ENCODE data around the gene ADGRV1. TPM values are rescaled to one million over a fixed set of nuclear protein-coding genes. Genes with fewer than 3 reads are reported as not detected.

ADGRV1 gene
- total and polyA plus RNA-seq, 2 donors (not counting 3 experiments of a cell fraction or from before 2014, with no cell fraction given) = 0.11 to 0.55 TPM

DNA sequence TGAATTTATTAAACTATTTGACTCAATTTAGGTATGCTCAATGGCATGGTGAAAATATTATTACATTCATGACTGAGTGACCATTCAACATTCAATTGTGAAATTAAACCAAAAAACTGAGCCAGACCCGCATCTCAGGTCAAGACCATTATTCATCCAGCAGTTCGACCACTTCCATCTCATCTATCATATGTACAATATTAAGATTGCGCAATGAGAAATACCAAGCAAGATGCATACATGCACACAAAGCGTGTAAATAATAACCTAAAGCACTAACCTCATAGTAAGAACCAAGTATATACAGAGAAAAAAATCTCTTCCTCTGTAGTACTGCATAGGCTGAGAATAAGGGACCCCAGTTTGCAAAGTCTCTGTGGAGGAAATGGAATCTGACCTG lies 310.2 kb downstream of the ADGRV1 start:
- H2AFZ ChIP-seq (ENCODE audit: low read depth, low read length) = no peak overlapping the region
- no peak overlapping the region for H3K27ac ChIP-seq (ENCODE audit: insufficient read depth, low read depth, low read length)
- no peaks in the 10 kb centered on the region for H3K36me3 ChIP-seq (ENCODE audit: control insufficient read depth in 2 of 2, extremely low read depth in 1 of 2, insufficient read depth in 2 of 2, low read length in 2 of 2)
- TF ChIP-seq POLR2A (IDR thresholded peaks at IDR 0.05; ENCODE audit: low read depth, low read length) = no peak
- no peak for TF ChIP-seq MYC (IDR thresholded peaks at IDR 0.05; ENCODE audit: low read depth, low read length)
- TF ChIP-seq, protein P1, sequence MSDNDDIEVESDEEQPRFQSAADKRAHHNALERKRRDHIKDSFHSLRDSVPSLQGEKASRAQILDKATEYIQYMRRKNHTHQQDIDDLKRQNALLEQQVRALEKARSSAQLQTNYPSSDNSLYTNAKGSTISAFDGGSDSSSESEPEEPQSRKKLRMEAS (IDR thresholded peaks at IDR 0.05; ENCODE audit: insufficient read depth, insufficient read length) = no peak
- TF ChIP-seq EZH2 (IDR thresholded peaks at IDR 0.05; ENCODE audit: borderline replicate concordance, low read depth, low read length, severe bottlenecking) = no peak
- no peak for TF ChIP-seq JUN (IDR thresholded peaks at IDR 0.05; ENCODE audit: borderline replicate concordance, insufficient read depth, insufficient read length, low read depth)
- TF ChIP-seq FOS (IDR thresholded peaks at IDR 0.05; ENCODE audit: borderline replicate concordance, insufficient read depth, low read length) = no peak
- TF ChIP-seq GATA2 (IDR thresholded peaks at IDR 0.05; ENCODE audit: insufficient read depth, insufficient read length, low read depth, low read length) = no peak
- TF ChIP-seq, protein P2, sequence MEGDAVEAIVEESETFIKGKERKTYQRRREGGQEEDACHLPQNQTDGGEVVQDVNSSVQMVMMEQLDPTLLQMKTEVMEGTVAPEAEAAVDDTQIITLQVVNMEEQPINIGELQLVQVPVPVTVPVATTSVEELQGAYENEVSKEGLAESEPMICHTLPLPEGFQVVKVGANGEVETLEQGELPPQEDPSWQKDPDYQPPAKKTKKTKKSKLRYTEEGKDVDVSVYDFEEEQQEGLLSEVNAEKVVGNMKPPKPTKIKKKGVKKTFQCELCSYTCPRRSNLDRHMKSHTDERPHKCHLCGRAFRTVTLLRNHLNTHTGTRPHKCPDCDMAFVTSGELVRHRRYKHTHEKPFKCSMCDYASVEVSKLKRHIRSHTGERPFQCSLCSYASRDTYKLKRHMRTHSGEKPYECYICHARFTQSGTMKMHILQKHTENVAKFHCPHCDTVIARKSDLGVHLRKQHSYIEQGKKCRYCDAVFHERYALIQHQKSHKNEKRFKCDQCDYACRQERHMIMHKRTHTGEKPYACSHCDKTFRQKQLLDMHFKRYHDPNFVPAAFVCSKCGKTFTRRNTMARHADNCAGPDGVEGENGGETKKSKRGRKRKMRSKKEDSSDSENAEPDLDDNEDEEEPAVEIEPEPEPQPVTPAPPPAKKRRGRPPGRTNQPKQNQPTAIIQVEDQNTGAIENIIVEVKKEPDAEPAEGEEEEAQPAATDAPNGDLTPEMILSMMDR (IDR thresholded peaks at IDR 0.05; ENCODE audit: extremely low read depth in 1 of 2, insufficient read depth in 1 of 2, low read depth in 1 of 2, low read length in 2 of 2) = no peak
- no peak for TF ChIP-seq POLR2AphosphoS5 (IDR thresholded peaks at IDR 0.05; ENCODE audit: insufficient read depth, low read depth, low read length)
- DNase-seq (ENCODE audit: low read depth, low spot score) (no peak), FAIRE-seq (no peak)
- intact Hi-C loops (cut with micrococcal nuclease) (no loop called here), dilution Hi-C loops (cut with MboI; ENCODE audit: extremely low pct_ligation_motif_present, low sequenced_read_pairs) (no loop called here)
- H3K4me2 ChIP-seq (ENCODE audit: insufficient read depth, low read length) = no peak overlapping the region
- no peaks in the 10 kb centered on the region for H4K20me1 ChIP-seq (replicated peaks; ENCODE audit: control insufficient read depth, extremely low read depth, insufficient read depth, low read length)
- H3K9me3 ChIP-seq (replicated peaks; ENCODE audit: control insufficient read depth, insufficient read depth, low read length) = no peaks in the 10 kb centered on the region
- ChIA-PET POLR2A (no interaction called here), CTCF (no interaction called here)
- no peaks in the 10 kb centered on the region for H3K9me1 ChIP-seq (replicated peaks; ENCODE audit: control insufficient read depth, extremely low read depth, insufficient read depth, low read length)
- H3K4me3 ChIP-seq (replicated peaks in 1 of 3; ENCODE audit: insufficient read depth in 1 of 3, low read depth in 1 of 3, low read length in 3 of 3) = no peak overlapping the region
- no peaks in the 10 kb centered on the region for H3K27me3 ChIP-seq (ENCODE audit: control insufficient read depth in 2 of 2, insufficient read depth in 2 of 2, low read length in 2 of 2)
- no peaks in the 10 kb centered on the region for H3K79me2 ChIP-seq (ENCODE audit: control insufficient read depth, insufficient read depth, low read length)
- H3K9ac ChIP-seq (replicated peaks; ENCODE audit: extremely low read depth, insufficient read depth, low read length) = no peak overlapping the region
- BruUV-seq (replicated peaks) = no TSS peak
- H3K4me1 ChIP-seq (ENCODE audit: control insufficient read depth, extremely low read depth, insufficient read depth, low read length) = no peaks in the 10 kb centered on the region
